Memory B cell (primary cell): ENCODE data around the gene OR4D5.

Source experiments
- ATAC-seq: fragments of 150-1000 bp; cut with Tn5 transposase; 2 replicates; pipeline ENCODE4 v1.10.0; 2021; ENCODE audit warnings: low read depth, mild to moderate bottlenecking, moderate library complexity
- DNase-seq, 2 donors: peaks; one replicate each; pipeline ENCODE4 v3.0.0; 2022; ENCODE audit warnings: low spot score in 2 of 2
- H3K27ac Mint-ChIP-seq: one replicate; pipeline ENCODE4 v1.8.0; 2022; ENCODE audit warnings: mild to moderate bottlenecking, moderate library complexity, mixed read lengths
- H3K27me3 Mint-ChIP-seq: one replicate; pipeline ENCODE4 v1.8.0; 2022; ENCODE audit warnings: mixed read lengths
- H3K36me3 Mint-ChIP-seq: one replicate; pipeline ENCODE4 v1.8.0; 2022; ENCODE audit warnings: mild to moderate bottlenecking, mixed read lengths
- H3K4me1 Mint-ChIP-seq: one replicate; pipeline ENCODE4 v1.8.0; 2022; ENCODE audit warnings: mixed read lengths
- H3K4me3 Mint-ChIP-seq: one replicate; pipeline ENCODE4 v1.8.0; 2022; ENCODE audit warnings: mild to moderate bottlenecking, moderate library complexity, mixed read lengths
- H3K9me3 Mint-ChIP-seq: one replicate; pipeline ENCODE4 v1.8.0; 2022; ENCODE audit warnings: mixed read lengths

The OR4D5 gene

DNA sequence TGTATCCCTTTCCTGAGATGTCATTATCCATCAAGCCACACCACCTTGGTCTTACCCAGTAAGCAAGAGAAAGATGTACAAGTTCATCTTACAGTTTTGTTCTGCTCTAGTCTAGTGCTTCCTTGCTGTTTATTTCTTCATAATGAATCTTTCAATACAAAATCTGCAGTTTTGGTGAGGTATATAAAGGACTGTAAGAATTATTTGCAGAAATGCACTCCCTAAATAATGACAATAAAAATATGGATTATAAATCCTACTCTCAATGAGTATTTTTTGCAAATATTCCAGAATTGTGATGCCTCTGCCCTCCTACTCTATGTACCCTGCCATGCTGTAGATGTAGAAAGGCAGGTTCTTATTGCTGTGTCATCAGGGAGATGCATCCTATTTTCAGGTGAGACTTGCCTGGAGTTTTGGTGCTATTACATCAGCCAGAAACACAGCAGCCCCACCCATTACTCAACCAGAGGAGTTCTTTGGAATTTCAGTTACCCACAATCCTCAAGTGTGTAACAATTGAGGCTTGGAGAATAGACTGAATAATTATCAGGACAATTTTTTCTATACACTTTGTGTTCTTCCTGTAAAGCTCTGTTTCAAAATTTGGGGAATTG, 38.4 kb downstream of the OR4D5 start, which contains the start of gene OR10S1:
Gene OR10S1 (minus strand): TSS at position 51 of the 617 bp plus-strand sequence. CDS start 117 bp downstream, outside the sequence.
- no peak for DNase-seq
- Mint-ChIP-seq H3K4me3 (no peak within 1 kb of the TSS), H3K4me1 (no peaks in the 10 kb centered on the region), H3K27ac (no peak within 1 kb of the TSS), H3K36me3 (no peaks in the 10 kb centered on the region), H3K9me3 (peaks cover 4% of the 10 kb centered on the region), H3K27me3 (no peaks in the 10 kb centered on the region)
- ATAC-seq: no peak

DNA sequence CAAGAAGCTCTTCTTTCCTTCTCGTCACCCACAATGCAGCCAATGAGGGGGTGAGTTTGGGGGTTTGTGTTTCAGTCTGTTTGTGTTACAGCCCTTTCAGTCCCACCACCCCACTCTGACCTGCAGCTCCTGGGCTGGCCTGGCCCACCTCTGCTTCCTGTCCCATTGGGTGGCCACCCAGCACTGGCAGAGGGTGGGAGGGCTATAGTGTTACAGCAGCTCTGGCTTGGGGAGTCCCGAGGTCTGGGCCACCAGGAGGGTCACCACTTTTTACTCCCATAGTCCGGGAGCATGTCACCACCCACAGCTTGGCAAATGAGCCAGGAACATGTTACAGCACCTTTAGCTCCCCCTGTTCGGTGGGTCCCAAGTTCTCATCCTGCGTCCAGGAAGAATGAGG, 39.9 kb downstream of the OR4D5 start:
- no peaks in the 10 kb centered on the region for H3K36me3 Mint-ChIP-seq
- H3K4me3 Mint-ChIP-seq: no peak overlapping the region
- H3K4me1 Mint-ChIP-seq: no peaks in the 10 kb centered on the region
- no peak overlapping the region for H3K27ac Mint-ChIP-seq
- no peak for ATAC-seq
- no peak for DNase-seq
- H3K27me3 Mint-ChIP-seq: peaks cover 3% of the 10 kb centered on the region
- H3K9me3 Mint-ChIP-seq: peaks cover 9% of the 10 kb centered on the region
